HG02610 (cell line): ENCODE measurements around the gene SCN3B.

Source experiments
- ATAC-seq: cut with Tn5 transposase; IDR thresholded peaks from one replicate; pipeline ENCODE4 v1.9.1; 2021; ENCODE audit warnings: mild to moderate bottlenecking, moderate library complexity; ENCODE audit not compliant: unreplicated experiment

SCN3B gene

DNA sequence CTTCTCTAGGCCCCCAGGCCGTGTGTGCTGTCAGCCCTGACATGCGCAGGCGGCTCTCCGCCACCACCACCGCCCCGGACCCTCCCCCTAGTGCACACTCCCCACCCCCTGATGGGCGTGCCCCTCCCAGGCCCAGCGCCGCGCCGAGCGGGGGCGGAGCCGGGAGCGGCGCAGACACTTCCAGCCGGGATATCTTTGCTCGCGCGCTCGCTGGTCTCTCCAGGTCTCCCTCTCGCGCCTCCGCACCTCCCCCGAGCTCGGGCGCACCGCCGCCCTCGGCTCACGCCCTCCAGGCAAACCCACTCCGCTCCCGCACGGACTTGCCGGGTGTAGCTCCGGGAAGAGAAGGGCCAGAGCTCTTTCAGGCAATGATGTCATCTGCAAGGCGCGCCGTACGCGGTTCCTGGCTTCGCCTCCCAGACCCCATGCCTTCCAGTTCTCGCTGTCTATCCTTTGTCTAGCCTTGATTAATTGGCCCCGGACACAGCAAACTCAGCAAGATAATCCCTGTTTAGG is at the start of gene SCN3B:
TSS of gene SCN3B (minus strand) at position 59 of the 516 bp plus-strand sequence. CDS start 823 bp downstream, outside the sequence.
- no peak for ATAC-seq

- ATAC-seq = no peak
These were observed 48.3 kb upstream of the SCN3B start for GRCh38 chr11:123702696-123703095.

- ATAC-seq = no peak
These were observed 47.7 kb upstream of the SCN3B start for GRCh38 chr11:123702139-123702538.

GRCh38 chr11:123700772-123701171 is 46.3 kb upstream of the SCN3B start:
- ATAC-seq = no peak

DNA sequence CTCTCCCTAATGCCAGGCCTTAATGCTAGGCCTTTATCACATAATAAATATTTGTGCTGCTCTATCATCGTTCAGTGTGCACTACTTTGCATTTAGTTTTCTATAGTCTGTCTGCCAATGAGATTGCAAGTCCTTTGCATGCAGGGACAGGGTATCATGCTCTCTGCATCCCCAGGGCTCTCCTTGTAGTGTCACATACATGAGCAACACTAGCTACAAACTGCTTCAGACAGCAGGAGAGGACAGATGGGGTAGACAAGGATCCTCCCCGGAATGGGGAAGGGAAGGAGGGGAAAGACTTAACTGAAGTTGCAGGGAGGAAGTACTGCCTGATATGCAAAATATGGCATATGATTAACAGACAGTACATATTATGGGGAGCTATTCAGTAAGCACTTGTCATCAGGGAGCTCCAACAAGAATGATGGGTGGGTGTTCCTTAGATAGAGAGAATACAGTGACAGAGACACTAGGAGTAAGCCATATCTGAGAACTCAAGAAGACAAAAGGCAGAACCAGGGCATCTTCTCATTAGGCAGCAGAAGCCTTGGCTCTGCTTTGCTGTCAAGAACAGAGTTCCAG is 44.2 kb upstream of the SCN3B start:
- no peak for ATAC-seq

GRCh38 chr11:123696183-123696582 is 41.8 kb upstream of the SCN3B start:
- ATAC-seq = no peak

DNA sequence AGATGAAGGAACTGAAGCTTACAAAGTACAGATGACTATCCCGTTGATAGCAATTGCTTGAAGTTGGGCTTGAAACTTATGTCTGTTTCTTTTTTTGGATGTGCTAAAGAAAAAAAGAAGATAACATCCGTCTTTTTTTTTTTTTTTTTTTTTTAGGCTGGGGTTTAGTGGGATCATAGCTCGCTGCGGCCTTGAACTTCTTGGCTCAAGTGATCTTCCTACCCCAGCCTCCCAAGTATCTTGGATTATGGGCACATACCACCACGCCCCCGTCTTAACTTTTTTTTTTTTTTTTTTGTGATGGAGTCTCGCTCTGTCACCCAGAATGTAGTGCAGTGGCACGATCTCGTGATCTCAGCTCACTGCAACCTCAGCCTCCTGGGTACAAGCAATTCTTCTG is 40.8 kb upstream of the SCN3B start:
- no peak for ATAC-seq

DNA sequence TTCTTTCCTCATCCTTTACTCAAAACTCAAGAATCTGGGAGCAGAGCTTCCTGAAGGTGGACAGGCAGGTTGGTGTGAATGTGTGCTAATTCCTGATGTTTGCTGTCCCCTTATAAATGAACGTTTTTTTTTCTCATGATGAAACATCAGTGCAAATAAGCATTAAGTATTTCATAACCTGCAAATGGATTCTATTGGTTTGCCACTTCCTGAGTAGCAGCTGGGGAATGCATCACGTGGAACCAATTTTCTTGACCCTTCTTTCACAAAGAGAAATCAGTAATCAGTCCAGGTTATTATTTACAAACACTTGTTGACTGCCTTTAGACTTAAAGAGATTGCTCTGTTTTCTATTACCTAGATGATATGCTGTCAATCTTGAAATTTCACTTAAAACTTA is 40.1 kb upstream of the SCN3B start:
- no peak for ATAC-seq

DNA sequence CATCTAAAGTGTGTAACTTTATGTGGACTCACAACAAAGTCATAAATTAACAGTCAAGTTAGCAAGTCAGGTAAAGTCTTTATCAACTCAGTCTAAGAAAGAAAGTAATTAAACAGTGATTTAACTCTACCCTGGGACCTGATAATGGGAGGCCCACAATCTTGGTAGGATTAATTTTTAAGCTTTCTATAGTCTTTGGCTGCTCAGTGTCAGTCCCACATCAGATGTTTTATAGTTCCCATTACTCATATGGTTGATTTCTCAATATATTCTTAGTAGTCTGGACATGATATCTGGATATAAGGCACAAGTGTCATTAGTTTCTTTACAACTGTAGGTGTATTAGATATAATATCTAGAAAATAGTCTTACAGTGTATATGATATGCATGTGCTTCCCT is 38.5 kb upstream of the SCN3B start:
- ATAC-seq = no peak

- ATAC-seq = no peak
These were observed 36.1 kb upstream of the SCN3B start for GRCh38 chr11:123690485-123690884.

GRCh38 chr11:123684601-123685000 is 30.2 kb upstream of the SCN3B start:
- no peak for ATAC-seq

GRCh38 chr11:123683428-123684170 is 29.2 kb upstream of the SCN3B start:
- ATAC-seq = no peak

- no peak for ATAC-seq
These were observed 28.4 kb upstream of the SCN3B start for GRCh38 chr11:123682696-123683410.

GRCh38 chr11:123681030-123681429 is 26.6 kb upstream of the SCN3B start:
- no peak for ATAC-seq

DNA sequence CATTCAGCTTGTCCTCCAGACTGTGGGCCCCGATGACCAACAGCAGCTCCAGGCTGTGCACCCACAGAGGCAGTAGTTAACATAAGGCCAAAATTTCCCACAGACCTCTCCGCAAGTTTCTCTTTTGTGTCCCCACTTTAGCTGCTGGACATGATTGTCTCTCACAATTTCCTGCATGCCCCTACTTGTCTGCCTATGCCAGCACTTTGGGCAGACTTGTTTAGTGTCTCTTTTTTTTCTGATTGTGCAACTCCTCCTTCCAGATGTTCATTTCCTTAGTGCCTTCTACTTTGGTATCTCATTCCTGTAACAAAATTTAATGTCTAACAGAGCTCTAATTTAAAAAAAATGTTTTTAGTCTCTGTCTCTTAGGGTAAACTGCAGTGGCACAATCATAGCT is 23.8 kb upstream of the SCN3B start:
- ATAC-seq = no peak

GRCh38 chr11:123677510-123677909 is 23.1 kb upstream of the SCN3B start:
- no peak for ATAC-seq

GRCh38 chr11:123674297-123674696 is 19.9 kb upstream of the SCN3B start:
- ATAC-seq = no peak

DNA sequence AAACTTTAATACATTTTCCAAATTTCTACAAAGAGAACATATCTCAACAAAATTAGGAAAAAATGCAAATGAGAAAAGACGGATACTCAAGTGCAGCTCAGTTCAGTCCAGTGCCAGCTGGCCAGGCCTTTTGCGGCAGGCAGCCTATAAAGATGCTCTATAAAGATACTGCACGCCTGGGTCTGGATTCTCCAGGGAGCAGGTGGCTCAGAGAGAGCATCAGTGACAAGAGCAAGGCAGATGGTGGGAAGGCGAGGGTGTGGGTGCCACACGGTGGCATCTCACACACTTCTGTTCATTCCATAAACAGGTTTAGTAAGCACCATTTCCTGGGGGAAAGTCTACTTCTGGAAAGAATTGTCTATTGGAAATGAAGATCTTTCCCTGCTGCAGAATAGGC is 18.1 kb upstream of the SCN3B start:
- no peak for ATAC-seq

DNA sequence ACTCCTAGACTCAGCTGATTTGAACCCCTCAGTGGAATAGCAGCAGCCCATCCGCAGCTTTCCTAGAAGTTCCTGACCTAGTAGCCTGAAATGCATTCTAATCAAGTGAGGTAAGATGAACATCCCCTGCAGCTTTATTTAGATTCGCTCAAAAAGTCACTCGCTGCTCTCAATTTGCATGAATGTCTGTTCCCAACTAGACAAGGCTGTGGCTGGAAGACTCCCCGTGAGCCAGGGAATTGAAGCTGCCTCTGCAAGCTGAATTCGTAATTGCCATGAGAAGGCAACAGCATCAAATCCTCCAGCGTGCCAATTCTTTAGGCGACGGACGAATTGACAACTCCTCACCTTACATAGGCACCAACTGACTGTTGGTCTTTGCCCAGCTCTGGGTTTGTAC is 17.1 kb upstream of the SCN3B start:
- no peak for ATAC-seq

- no peak for ATAC-seq
These were observed 15.7 kb upstream of the SCN3B start for GRCh38 chr11:123670081-123670480.

- ATAC-seq = no peak
These were observed 10.9 kb upstream of the SCN3B start for GRCh38 chr11:123665306-123665705.

DNA sequence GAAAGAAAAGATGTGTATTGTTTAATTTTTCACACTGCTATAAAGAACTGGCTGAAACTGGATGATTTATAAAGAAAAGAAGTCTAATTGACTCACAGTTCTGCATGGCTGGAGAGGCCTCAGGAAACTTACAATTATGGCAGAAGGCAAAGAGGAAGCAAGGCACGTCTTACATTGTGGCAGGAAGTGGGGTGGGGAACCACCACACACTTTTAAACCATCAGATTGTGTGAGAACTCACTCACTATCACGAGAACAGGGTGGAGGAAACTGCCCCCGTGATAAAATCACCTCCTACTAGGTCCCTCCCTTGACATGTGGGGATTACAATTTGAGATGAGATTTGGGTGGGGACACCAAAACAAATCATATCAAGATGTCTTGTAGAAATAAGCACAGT is 5.5 kb upstream of the SCN3B start:
- ATAC-seq = peak; percentile 67
